CD14-positive monocyte (primary cell): ENCODE results near the gene TMEM150C. TPM values are rescaled to one million over a fixed set of nuclear protein-coding genes. Genes with fewer than 3 reads are reported as not detected.

Source experiments
- DNase-seq, 3 donors: peaks; one replicate each; pipeline ENCODE4 v3.0.0-alpha.2; 2011 to 2022
- H2AFZ ChIP-seq: 2 replicates; pipeline ENCODE4 v1.6.0; 2012; ENCODE audit warnings: mild to moderate bottlenecking, low read depth, low read length, inconsistent platforms; ENCODE audit not compliant: insufficient read depth, poor library complexity, severe bottlenecking
- H3K27ac ChIP-seq, 2 donors: 1 replicate in 1 of 2; 2 replicates in 1 of 2; pipeline ENCODE4 v1.5.1; 2012 to 2013; ENCODE audit warnings: low read length in 2 of 2, control low read depth in 1 of 2, inconsistent platforms in 1 of 2, low read depth in 1 of 2, mild to moderate bottlenecking in 1 of 2
- H3K27me3 ChIP-seq, 2 donors: one replicate each; pipeline versions ENCODE4 v1.6.0 to v1.6.1; 2011 to 2013; ENCODE audit warnings: low read length in 2 of 2; ENCODE audit not compliant: control insufficient read depth in 2 of 2, insufficient read depth in 2 of 2
- H3K36me3 ChIP-seq, 2 donors: replicated peaks in 1 of 2; 1 replicate in 1 of 2; 2 replicates in 1 of 2; pipeline versions ENCODE4 v1.5.1 to v1.6.1; 2012 to 2013; ENCODE audit warnings: low read length in 2 of 2, control low read depth in 1 of 2, inconsistent platforms in 1 of 2, mild to moderate bottlenecking in 1 of 2; ENCODE audit not compliant: insufficient read depth in 2 of 2, control insufficient read depth in 1 of 2
- H3K4me1 ChIP-seq, 2 donors: 1 replicate in 1 of 2; 2 replicates in 1 of 2; pipeline versions ENCODE4 v1.5.1 to v1.6.1; 2012 to 2013; ENCODE audit warnings: low read length in 2 of 2, control low read depth in 1 of 2, inconsistent platforms in 1 of 2, mild to moderate bottlenecking in 1 of 2, moderate library complexity in 1 of 2; ENCODE audit not compliant: insufficient read depth in 2 of 2, control insufficient read depth in 1 of 2
- H3K4me2 ChIP-seq: replicated peaks from 2 replicates; pipeline ENCODE3; 2012; ENCODE audit warnings: low read length, moderate library complexity, mild to moderate bottlenecking; ENCODE audit not compliant: poor library complexity, severe bottlenecking; ENCODE audit errors: extremely low read depth
- H3K4me3 ChIP-seq, 3 experiments: fragments of 200-600 bp in 1 of 3; sonication (generic) in 1 of 3; replicated peaks in 1 of 3; 1 replicate in 2 of 3; 2 replicates in 1 of 3; pipeline ENCODE4 v1.5.1; 2011 to 2013; ENCODE audit warnings: low read length in 3 of 3, mild to moderate bottlenecking in 3 of 3, control low read depth in 2 of 3, low read depth in 2 of 3, inconsistent platforms in 1 of 3, moderate library complexity in 1 of 3
- H3K79me2 ChIP-seq: 2 replicates; pipeline ENCODE4 v1.6.0; 2012; ENCODE audit warnings: mild to moderate bottlenecking, control low read depth, inconsistent platforms, low read length, moderate library complexity; ENCODE audit not compliant: insufficient read depth
- H3K9ac ChIP-seq: 2 replicates; pipeline ENCODE4 v1.6.0; 2017; ENCODE audit warnings: low read length, mild to moderate bottlenecking; ENCODE audit not compliant: insufficient read depth, poor library complexity, severe bottlenecking
- H3K9me3 ChIP-seq, 2 donors: replicated peaks in 1 of 2; 1 replicate in 1 of 2; 2 replicates in 1 of 2; pipeline versions ENCODE4 v1.5.1 to v1.6.1; 2012 to 2013; ENCODE audit warnings: low read length in 2 of 2, control low read depth in 1 of 2; ENCODE audit not compliant: control insufficient read depth in 1 of 2, insufficient read depth in 1 of 2
- H4K20me1 ChIP-seq: 2 replicates; pipeline ENCODE4 v1.6.0; 2012; ENCODE audit warnings: mild to moderate bottlenecking, low read length, control low read depth, moderate library complexity; ENCODE audit not compliant: insufficient read depth
- H3K27ac Mint-ChIP-seq, 7 donors: one replicate each; pipeline ENCODE4 v1.8.0; 2020; ENCODE audit warnings: mild to moderate bottlenecking in 7 of 7, mixed read lengths in 7 of 7, moderate library complexity in 6 of 7, inconsistent platforms in 2 of 7
- H3K27me3 Mint-ChIP-seq, 3 donors: one replicate each; pipeline ENCODE4 v1.8.0; 2021 to 2022; ENCODE audit warnings: low read depth in 3 of 3, mild to moderate bottlenecking in 3 of 3, mixed read lengths in 3 of 3, moderate library complexity in 3 of 3, inconsistent platforms in 1 of 3
- H3K36me3 Mint-ChIP-seq, 2 donors: one replicate each; pipeline ENCODE4 v1.8.0; 2020; ENCODE audit warnings: mixed read lengths in 2 of 2, inconsistent platforms in 1 of 2, mild to moderate bottlenecking in 1 of 2
- H3K4me1 Mint-ChIP-seq: one replicate; pipeline ENCODE4 v1.8.0; 2020; ENCODE audit warnings: mild to moderate bottlenecking, mixed read lengths
- H3K4me3 Mint-ChIP-seq, 2 donors: one replicate each; pipeline ENCODE4 v1.8.0; 2020; ENCODE audit warnings: mild to moderate bottlenecking in 2 of 2, mixed read lengths in 2 of 2, moderate library complexity in 1 of 2
- H3K9me3 Mint-ChIP-seq, 7 donors: one replicate each; pipeline ENCODE4 v1.8.0; 2020 to 2022; ENCODE audit warnings: mixed read lengths in 7 of 7, mild to moderate bottlenecking in 6 of 7, moderate library complexity in 6 of 7, inconsistent platforms in 2 of 7
- WGBS: methylation state at CpG from one replicate; pipeline ENCODE4 v1.1.5; 2013; ENCODE audit warnings: missing lambda C conversion rate; ENCODE audit not compliant: insufficient coverage; 5-methylcytosine and 5-hydroxymethylcytosine counted together
- intact Hi-C, 2 donors: fragments of 100-400 bp; cut with micrococcal nuclease; formaldehyde crosslinking; loops; one replicate each; pipeline versions ENCODE4 v1.15.0 to v1.15.1; 2023
- polyA plus RNA-seq, 3 donors: library from polyadenylated mRNA; depleted of rRNA in 1 of 3; unstranded in 2 of 3; stranded (reverse) in 1 of 3; fragments of 300-500 nt in 2 of 3; fragments of >200 nt in 1 of 3; fragmentation: Illumina TruSeq in 2 of 3; gene quantifications; 1 replicate in 2 of 3; 2 replicates in 1 of 3; pipeline ENCODE4 v1.2.3, GENCODE V29; 2012 to 2021
- TF ChIP-seq, protein P1 (sequence below): fragments of 200-600 bp; IDR thresholded peaks from one replicate; pipeline ENCODE4 v1.8.0; 2022; ENCODE audit warnings: antibody characterized with exemption, mild to moderate bottlenecking

Gene TMEM150C
- polyA plus RNA-seq, 3 donors: not detected

DNA sequence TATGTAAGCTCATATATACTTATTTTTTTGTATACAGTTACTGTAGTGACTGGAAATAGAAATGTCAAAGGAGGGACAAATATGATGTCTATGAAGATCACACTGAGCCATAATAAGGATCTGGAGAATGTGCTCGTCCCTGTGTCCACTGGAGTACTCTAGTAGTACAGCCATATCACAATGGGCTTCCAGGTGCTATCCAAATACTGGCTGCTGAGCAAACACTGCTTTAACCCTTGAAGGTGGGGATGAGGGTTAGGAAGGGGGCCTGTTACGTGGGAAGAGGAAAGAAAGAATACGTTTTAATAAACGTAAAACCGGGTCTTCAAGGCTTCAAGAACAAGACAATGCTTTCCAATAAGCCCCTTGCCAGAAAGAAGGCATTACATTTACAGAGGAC, 29.8 kb upstream of the TMEM150C start:
- no peak overlapping the region for H3K9ac ChIP-seq
- Mint-ChIP-seq H3K27me3 (peaks cover 0 to 7% (median 0%) of the 10 kb centered on the region in 3 donors), H3K27ac (no peak overlapping the region), H3K4me1 (no peaks in the 10 kb centered on the region), H3K4me3 (no peak overlapping the region), H3K36me3 (no peaks in the 10 kb centered on the region), H3K9me3 (no peaks in the 10 kb centered on the region)
- no peaks in the 10 kb centered on the region for H3K9me3 ChIP-seq
- no peaks in the 10 kb centered on the region for H4K20me1 ChIP-seq
- H2AFZ ChIP-seq: no peak overlapping the region
- H3K4me1 ChIP-seq: no peaks in the 10 kb centered on the region
- no peak overlapping the region for H3K4me2 ChIP-seq
- no peaks in the 10 kb centered on the region for H3K27me3 ChIP-seq
- TF ChIP-seq, protein P1, sequence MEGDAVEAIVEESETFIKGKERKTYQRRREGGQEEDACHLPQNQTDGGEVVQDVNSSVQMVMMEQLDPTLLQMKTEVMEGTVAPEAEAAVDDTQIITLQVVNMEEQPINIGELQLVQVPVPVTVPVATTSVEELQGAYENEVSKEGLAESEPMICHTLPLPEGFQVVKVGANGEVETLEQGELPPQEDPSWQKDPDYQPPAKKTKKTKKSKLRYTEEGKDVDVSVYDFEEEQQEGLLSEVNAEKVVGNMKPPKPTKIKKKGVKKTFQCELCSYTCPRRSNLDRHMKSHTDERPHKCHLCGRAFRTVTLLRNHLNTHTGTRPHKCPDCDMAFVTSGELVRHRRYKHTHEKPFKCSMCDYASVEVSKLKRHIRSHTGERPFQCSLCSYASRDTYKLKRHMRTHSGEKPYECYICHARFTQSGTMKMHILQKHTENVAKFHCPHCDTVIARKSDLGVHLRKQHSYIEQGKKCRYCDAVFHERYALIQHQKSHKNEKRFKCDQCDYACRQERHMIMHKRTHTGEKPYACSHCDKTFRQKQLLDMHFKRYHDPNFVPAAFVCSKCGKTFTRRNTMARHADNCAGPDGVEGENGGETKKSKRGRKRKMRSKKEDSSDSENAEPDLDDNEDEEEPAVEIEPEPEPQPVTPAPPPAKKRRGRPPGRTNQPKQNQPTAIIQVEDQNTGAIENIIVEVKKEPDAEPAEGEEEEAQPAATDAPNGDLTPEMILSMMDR: no peak
- H3K36me3 ChIP-seq: no peaks in the 10 kb centered on the region
- no peak overlapping the region for H3K27ac ChIP-seq
- no peaks in the 10 kb centered on the region for H3K79me2 ChIP-seq
- no peak for DNase-seq
- intact Hi-C loops: no loop called here
- no peak overlapping the region for H3K4me3 ChIP-seq
- WGBS: 75% methylated on average over 1 of the region's 5 CpGs

DNA sequence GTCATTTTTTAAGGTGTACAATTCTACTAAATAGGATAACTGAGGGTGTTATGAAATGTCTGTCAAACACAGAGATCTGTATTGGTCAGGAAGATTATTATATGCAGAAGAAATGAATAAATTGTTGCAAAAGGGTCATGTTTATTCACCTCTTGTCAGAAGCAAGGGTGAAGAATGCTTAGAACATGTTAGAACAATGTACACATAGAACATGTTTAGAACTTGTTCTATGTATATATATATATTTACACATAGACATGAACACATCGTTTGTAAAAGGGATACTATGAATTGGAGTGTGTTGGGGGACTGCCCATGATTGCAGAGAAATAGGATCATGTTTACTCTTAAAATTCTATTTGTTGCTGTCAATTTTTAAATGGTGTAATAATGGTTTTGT, 28.0 kb upstream of the TMEM150C start:
- H3K36me3 ChIP-seq: no peaks in the 10 kb centered on the region
- TF ChIP-seq, protein P1: no peak
- H3K9me3 Mint-ChIP-seq: no peaks in the 10 kb centered on the region
- no peak overlapping the region for H2AFZ ChIP-seq
- no peaks in the 10 kb centered on the region for H4K20me1 ChIP-seq
- no peak for DNase-seq
- no peaks in the 10 kb centered on the region for H3K36me3 Mint-ChIP-seq
- no peaks in the 10 kb centered on the region for H3K27me3 ChIP-seq
- no peak overlapping the region for H3K4me3 ChIP-seq
- H3K27me3 Mint-ChIP-seq: peaks cover 0 to 7% (median 1%) of the 10 kb centered on the region in 3 donors
- no peaks in the 10 kb centered on the region for H3K4me1 ChIP-seq
- intact Hi-C loops: no loop called here
- no peaks in the 10 kb centered on the region for H3K79me2 ChIP-seq
- no peak overlapping the region for H3K4me3 Mint-ChIP-seq
- H3K27ac Mint-ChIP-seq: no peak overlapping the region
- no peak overlapping the region for H3K9ac ChIP-seq
- H3K4me1 Mint-ChIP-seq: no peaks in the 10 kb centered on the region
- no CpG with 5 or more reads among the region's 1 CpG for WGBS
- H3K9me3 ChIP-seq: no peaks in the 10 kb centered on the region
- no peak overlapping the region for H3K4me2 ChIP-seq
- no peak overlapping the region for H3K27ac ChIP-seq
